DND-41 (cell line): ENCODE measurements around the gene KLHL3.
"Not testable (repeated sequence)": the region's sequence is repeated elsewhere in the genome, so short reads cannot be mapped to it uniquely, and the experiment has no call there.

Experiments
- ATAC-seq: fragments of 200-7000 bp; cut with Tn5 transposase; 3 replicates; pipeline ENCODE4 v1.9.1; 2021; ENCODE audit warnings: low read depth; ENCODE audit not compliant: insufficient read depth
- DNase-seq: peaks from one replicate; pipeline ENCODE4 v3.0.0-alpha.2; 2020
- H2AFZ ChIP-seq: 2 replicates; pipeline ENCODE4 v1.6.0; 2012; ENCODE audit warnings: low read depth, low read length
- H3K27ac ChIP-seq: 2 replicates; pipeline ENCODE4 v1.5.1; 2012; ENCODE audit warnings: low read length, inconsistent platforms
- H3K27me3 ChIP-seq: fragments of 200-600 bp; sonication (generic); 2 replicates; pipeline ENCODE4 v1.6.0; 2012; ENCODE audit warnings: low read length, mild to moderate bottlenecking, inconsistent platforms; ENCODE audit not compliant: insufficient read depth, poor library complexity
- H3K36me3 ChIP-seq: 2 replicates; pipeline ENCODE4 v1.5.1; 2012; ENCODE audit warnings: low read length, inconsistent platforms; ENCODE audit not compliant: insufficient read depth
- H3K4me1 ChIP-seq: 2 replicates; pipeline ENCODE4 v1.5.1; 2012; ENCODE audit warnings: mild to moderate bottlenecking, low read length; ENCODE audit not compliant: insufficient read depth
- H3K4me2 ChIP-seq: 2 replicates; pipeline ENCODE4 v1.6.0; 2012; ENCODE audit warnings: mild to moderate bottlenecking, moderate library complexity, low read length, inconsistent platforms; ENCODE audit not compliant: insufficient read depth
- H3K4me3 ChIP-seq, 2 experiments: fragments of 200-600 bp in 1 of 2; shearing (Covaris generic) in 1 of 2; 2 replicates each; pipeline ENCODE4 v1.5.1; 2012 to 2016; ENCODE audit warnings: inconsistent platforms in 2 of 2, low read length in 2 of 2, mild to moderate bottlenecking in 2 of 2, low read depth in 1 of 2, moderate library complexity in 1 of 2
- H3K79me2 ChIP-seq: 2 replicates; pipeline ENCODE4 v1.6.0; 2012; ENCODE audit warnings: low read length, inconsistent platforms; ENCODE audit not compliant: insufficient read depth
- H3K9ac ChIP-seq: 2 replicates; pipeline ENCODE4 v1.6.0; 2012; ENCODE audit warnings: low read depth, mild to moderate bottlenecking, inconsistent platforms, low read length, moderate library complexity
- H3K9me3 ChIP-seq: 2 replicates; pipeline ENCODE4 v1.5.1; 2012; ENCODE audit warnings: low read length, moderate library complexity, mild to moderate bottlenecking, inconsistent platforms; ENCODE audit not compliant: insufficient read depth, severe bottlenecking
- H4K20me1 ChIP-seq: 2 replicates; pipeline ENCODE4 v1.6.0; 2012; ENCODE audit warnings: low read length; ENCODE audit not compliant: insufficient read depth
- CTCF ChIP-seq: IDR thresholded peaks from 2 replicates; pipeline ENCODE4 v1.5.1; 2012; ENCODE audit warnings: borderline replicate concordance, low read length, moderate library complexity, mild to moderate bottlenecking; ENCODE audit not compliant: poor library complexity, severe bottlenecking; ENCODE audit errors: extremely low read depth
- EZH2 ChIP-seq: IDR thresholded peaks from 3 replicates; pipeline ENCODE4 v1.6.1; 2012; ENCODE audit warnings: borderline replicate concordance, low read depth, mild to moderate bottlenecking, moderate library complexity, low read length, inconsistent platforms; ENCODE audit not compliant: severe bottlenecking

KLHL3 gene

GRCh38 chr5:137778772-137779564 lies 43.1 kb upstream of the KLHL3 start:
- no peak overlapping the region for H3K4me2 ChIP-seq
- no peaks in the 10 kb centered on the region for H3K4me1 ChIP-seq
- DNase-seq (no peak), ATAC-seq (0 out of 3 replicates have a peak, but pooled peaks have one; percentile 40)
- H2AFZ ChIP-seq: no peak overlapping the region
- no peaks in the 10 kb centered on the region for H4K20me1 ChIP-seq
- no peak overlapping the region for H3K4me3 ChIP-seq
- H3K27me3 ChIP-seq: peaks cover under 1% of the 10 kb centered on the region
- no peak overlapping the region for H3K9ac ChIP-seq
- H3K27ac ChIP-seq: no peak overlapping the region
- no peaks in the 10 kb centered on the region for H3K36me3 ChIP-seq
- no peaks in the 10 kb centered on the region for H3K9me3 ChIP-seq
- no peaks in the 10 kb centered on the region for H3K79me2 ChIP-seq
- peak; percentile 71 for TF ChIP-seq CTCF
- TF ChIP-seq EZH2: no peak

GRCh38 chr5:137767937-137768336 lies 32.0 kb upstream of the KLHL3 start:
- not testable (repeated sequence) for H3K4me2 ChIP-seq, H3K4me3 ChIP-seq, H3K4me1 ChIP-seq, ATAC-seq, DNase-seq, H3K79me2 ChIP-seq, H3K9ac ChIP-seq, H2AFZ ChIP-seq, H3K27ac ChIP-seq, H3K9me3 ChIP-seq, H3K36me3 ChIP-seq, H3K27me3 ChIP-seq, H4K20me1 ChIP-seq

- H4K20me1 ChIP-seq: no peaks in the 10 kb centered on the region
- no peak overlapping the region for H3K9ac ChIP-seq
- no peaks in the 10 kb centered on the region for H3K79me2 ChIP-seq
- no peaks in the 10 kb centered on the region for H3K36me3 ChIP-seq
- no peak overlapping the region for H2AFZ ChIP-seq
- no peak overlapping the region for H3K4me3 ChIP-seq
- no peaks in the 10 kb centered on the region for H3K27me3 ChIP-seq
- ATAC-seq (no peak), DNase-seq (no peak)
- no peak overlapping the region for H3K27ac ChIP-seq
- TF ChIP-seq EZH2: no peak
- no peak for TF ChIP-seq CTCF
- H3K4me2 ChIP-seq: no peak overlapping the region
- no peaks in the 10 kb centered on the region for H3K9me3 ChIP-seq
- no peaks in the 10 kb centered on the region for H3K4me1 ChIP-seq
Observed at GRCh38 chr5:137761566-137761965, 25.7 kb upstream of the KLHL3 start.

- H4K20me1 ChIP-seq: no peaks in the 10 kb centered on the region
- no peak overlapping the region for H3K27ac ChIP-seq
- H3K9me3 ChIP-seq: no peaks in the 10 kb centered on the region
- no peaks in the 10 kb centered on the region for H3K4me1 ChIP-seq
- DNase-seq (no peak), ATAC-seq (no peak)
- no peaks in the 10 kb centered on the region for H3K27me3 ChIP-seq
- H3K79me2 ChIP-seq: no peaks in the 10 kb centered on the region
- H3K4me3 ChIP-seq: no peak overlapping the region
- no peaks in the 10 kb centered on the region for H3K36me3 ChIP-seq
- H2AFZ ChIP-seq: no peak overlapping the region
- TF ChIP-seq CTCF (no peak), EZH2 (no peak)
- H3K9ac ChIP-seq: no peak overlapping the region
- no peak overlapping the region for H3K4me2 ChIP-seq
Observed at GRCh38 chr5:137760719-137761516, 25.0 kb upstream of the KLHL3 start.
